ENCODE results near the gene KRT79.
A peak's percentile ranks its signal among the peaks of the same experiment; 100 is the strongest.

The KRT79 gene

DNA sequence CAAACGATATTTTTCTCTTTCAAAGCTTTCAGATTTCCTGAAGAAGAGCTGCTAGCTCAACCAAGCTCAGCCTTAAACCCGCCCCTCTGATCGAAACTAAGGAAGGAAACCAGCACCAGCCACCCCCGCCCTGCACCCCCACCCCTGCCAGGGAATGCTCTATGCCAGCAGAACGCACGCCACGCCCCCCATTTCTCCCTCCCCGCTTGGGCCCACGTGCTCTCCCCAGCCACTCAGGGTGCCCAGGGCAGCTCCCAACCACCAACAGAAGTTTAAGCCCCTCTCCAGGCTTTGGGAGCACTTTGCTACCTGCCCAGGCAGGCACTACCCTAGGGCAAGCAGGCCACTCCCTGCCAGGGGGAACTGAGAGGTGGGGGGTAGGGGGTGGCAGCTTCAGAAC is 33.5 kb upstream of the KRT79 start:
- no peak for DNase-seq (ENCODE audit: low spot score)
- TF ChIP-seq, protein P1, sequence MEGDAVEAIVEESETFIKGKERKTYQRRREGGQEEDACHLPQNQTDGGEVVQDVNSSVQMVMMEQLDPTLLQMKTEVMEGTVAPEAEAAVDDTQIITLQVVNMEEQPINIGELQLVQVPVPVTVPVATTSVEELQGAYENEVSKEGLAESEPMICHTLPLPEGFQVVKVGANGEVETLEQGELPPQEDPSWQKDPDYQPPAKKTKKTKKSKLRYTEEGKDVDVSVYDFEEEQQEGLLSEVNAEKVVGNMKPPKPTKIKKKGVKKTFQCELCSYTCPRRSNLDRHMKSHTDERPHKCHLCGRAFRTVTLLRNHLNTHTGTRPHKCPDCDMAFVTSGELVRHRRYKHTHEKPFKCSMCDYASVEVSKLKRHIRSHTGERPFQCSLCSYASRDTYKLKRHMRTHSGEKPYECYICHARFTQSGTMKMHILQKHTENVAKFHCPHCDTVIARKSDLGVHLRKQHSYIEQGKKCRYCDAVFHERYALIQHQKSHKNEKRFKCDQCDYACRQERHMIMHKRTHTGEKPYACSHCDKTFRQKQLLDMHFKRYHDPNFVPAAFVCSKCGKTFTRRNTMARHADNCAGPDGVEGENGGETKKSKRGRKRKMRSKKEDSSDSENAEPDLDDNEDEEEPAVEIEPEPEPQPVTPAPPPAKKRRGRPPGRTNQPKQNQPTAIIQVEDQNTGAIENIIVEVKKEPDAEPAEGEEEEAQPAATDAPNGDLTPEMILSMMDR (IDR thresholded peaks at IDR 0.05; ENCODE audit: extremely low read depth, missing control alignments) = no peak

DNA sequence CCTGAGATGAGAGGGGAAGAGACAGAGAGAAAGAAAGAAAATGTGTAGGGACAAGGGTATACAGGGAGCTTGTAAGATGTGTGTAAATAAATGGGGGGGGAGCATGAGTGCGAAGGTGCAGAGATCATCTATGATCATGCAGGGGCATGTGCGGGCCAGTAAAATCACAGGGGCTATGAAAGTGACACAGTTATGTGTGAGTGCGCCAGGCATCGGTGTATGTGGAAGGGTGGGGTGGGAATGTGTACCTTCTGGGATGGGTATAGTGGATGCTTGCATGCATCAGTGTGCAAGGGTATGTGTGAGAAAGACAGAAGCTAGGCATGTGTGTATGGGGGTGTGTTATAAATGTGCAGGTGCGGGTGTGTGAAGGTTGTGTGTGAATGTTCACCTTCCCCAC is 33.0 kb upstream of the KRT79 start:
- TF ChIP-seq, protein P1 (IDR thresholded peaks at IDR 0.05; ENCODE audit: extremely low read depth, missing control alignments) = no peak
- no peak for DNase-seq (ENCODE audit: low spot score)

DNA sequence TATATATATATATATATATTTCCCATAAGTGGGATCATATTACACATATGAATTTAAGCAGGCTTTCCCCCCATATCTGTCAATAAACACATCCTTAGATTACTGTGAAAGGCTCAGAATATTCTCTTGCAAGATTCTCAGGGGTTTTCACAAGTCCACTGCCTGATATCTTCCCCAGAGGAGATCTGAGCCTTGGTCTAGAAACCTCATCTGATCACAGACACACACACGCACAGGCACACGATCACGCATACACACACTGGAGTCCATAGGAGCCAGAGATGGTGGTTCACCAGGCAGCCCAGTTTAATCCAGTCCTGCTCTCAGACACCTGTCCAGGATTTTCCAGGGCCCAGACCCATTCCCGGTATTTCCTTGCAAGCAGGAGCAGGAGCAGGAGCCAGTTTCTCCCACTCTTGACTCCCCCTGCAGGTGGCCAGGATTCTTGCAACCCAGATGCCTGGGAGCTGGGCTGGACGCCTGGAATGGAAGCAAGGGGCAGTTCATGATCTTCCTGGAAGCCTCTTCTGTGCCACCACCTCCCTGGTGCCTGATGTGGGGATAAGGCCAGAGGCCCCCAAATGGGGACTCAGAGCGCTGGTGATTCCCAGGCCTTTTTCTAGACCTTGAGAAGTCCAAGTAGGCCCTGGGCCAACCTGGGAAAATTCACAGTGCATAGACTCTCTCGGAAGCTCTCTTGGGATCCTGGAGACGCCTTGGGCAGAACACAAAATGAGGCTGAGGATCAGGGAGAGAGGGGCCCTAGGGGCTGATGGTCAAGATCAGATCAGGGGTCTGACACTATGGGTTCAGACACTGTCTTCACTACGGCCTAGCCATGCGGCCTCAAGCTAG is 31.2 kb upstream of the KRT79 start:
- no peak for DNase-seq (ENCODE audit: low spot score)
- TF ChIP-seq, protein P1 (IDR thresholded peaks at IDR 0.05; ENCODE audit: extremely low read depth, missing control alignments) = peak; percentile 35

DNA sequence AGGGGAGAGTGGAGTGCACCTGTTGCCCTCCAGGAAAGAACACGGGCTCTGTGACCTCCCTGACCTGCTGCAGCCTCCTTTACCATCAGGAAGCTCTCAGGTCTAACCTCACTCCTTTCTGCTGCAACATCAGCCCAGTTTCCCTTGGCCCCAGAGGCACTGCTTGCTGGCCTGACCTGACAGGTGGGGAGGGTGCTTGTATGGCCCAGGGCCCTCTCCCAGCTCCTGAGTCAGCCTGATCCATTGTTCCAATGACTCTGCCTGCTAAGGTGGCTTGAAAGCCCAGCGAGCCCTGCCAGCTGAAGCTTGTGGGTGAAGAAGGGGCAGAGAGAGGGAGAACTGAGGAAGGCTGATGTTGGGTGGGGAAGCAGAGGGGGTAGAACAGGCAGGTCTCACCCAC is 27.9 kb upstream of the KRT79 start:
- TF ChIP-seq, protein P1 (IDR thresholded peaks at IDR 0.05; ENCODE audit: extremely low read depth, missing control alignments) = no peak
- DNase-seq (ENCODE audit: low spot score) = no peak

DNA sequence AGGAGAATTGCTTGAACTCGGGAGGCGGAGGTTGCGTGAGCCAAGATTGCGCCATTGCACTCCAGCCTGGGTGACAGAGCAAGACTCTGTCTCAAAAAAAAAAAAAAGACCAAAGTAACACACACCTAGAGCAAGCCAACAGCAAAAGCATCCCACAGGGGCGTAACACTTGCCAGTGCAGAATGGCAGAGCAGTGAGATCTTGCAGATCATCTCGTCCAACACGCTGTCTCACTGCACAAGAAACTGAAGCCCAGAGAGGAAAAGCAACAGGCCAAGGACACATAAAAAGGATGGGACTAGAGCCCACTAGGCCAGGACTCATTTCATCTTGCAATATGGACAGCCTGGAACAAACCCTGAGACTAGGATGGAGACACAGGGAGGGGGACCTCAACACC is 27.4 kb upstream of the KRT79 start:
- TF ChIP-seq, protein P1 (IDR thresholded peaks at IDR 0.05; ENCODE audit: extremely low read depth, missing control alignments) = no peak
- DNase-seq (ENCODE audit: low spot score) = no peak

DNA sequence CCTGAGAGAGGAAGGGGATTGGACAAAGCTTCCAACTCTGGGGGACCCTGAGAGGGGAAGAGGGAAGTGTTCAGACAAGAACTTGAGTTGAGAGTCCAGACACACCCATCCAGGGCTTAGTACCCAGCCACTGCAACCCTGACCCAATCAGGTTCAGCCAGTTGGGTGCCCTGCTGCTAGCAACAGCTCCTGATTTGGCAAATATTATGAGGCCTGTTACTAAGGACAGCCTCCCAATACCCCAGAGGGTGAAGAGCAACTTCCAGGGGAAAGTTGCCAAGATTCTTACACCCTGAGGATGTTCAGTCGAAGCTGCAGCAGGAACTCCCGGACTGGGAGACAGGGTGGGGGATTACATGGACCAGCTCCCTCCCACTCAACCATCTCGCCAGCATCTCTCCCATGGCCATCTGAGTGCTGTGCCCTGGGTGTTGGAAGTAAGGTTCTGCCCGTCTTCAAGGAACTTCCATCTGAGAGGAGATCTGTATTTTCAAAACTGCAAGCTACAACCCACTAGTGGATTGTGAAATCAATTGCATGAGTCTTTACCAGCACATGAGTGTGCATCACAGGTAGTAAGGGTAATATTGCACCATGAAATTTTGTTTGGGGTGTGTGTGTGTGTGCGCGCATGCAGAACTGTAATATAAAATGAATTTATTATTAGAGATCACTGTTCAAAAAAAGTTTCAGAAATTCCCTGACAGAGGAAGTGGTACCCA is 26.2 kb upstream of the KRT79 start:
- TF ChIP-seq, protein P1 (IDR thresholded peaks at IDR 0.05; ENCODE audit: extremely low read depth, missing control alignments) = no peak

DNA sequence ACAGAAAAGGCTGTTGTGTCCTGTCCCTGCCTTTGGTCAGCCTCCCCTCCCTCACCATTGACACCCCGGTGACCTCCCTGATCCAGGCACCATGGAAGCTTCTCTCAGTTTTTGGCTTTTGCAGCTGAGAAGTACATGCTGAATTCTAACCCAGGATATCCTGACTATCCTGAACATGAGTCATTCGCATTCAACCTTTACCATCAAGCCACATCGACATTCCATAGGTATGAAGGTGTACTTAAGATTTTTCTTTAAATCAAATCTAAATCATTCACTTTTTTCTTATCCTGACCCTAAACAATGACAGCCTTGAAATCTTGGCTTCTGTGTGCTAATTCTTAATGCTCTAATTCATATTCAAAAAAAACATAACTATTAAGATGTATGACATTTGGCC is 23.4 kb upstream of the KRT79 start:
- DNase-seq (ENCODE audit: low spot score) = no peak
- TF ChIP-seq, protein P1 (IDR thresholded peaks at IDR 0.05; ENCODE audit: extremely low read depth, missing control alignments) = no peak

More for the DNA sequence above, 26.2 kb upstream of the KRT79 start:
- DNase-seq (ENCODE audit: low spot score) = no peak

All from GM20000 (cell line).